OCI-LY3 (cell line): Measurements from ENCODE around the gene MPPED1.

Experiments
- EZH2phosphoT487 ChIP-seq: fragments of 200-600 bp; shearing (Covaris generic); IDR thresholded peaks from 2 replicates; pipeline ENCODE4 v1.6.1; 2018; ENCODE audit warnings: antibody characterized with exemption, mixed run types, low read depth
- TF ChIP-seq, protein P1 (sequence below): fragments of 200-600, 300-600 bp; sonication (generic); IDR thresholded peaks from 2 replicates; pipeline ENCODE4 v1.5.1; 2014; ENCODE audit warnings: antibody characterized with exemption, low read length, low read depth

DNA sequence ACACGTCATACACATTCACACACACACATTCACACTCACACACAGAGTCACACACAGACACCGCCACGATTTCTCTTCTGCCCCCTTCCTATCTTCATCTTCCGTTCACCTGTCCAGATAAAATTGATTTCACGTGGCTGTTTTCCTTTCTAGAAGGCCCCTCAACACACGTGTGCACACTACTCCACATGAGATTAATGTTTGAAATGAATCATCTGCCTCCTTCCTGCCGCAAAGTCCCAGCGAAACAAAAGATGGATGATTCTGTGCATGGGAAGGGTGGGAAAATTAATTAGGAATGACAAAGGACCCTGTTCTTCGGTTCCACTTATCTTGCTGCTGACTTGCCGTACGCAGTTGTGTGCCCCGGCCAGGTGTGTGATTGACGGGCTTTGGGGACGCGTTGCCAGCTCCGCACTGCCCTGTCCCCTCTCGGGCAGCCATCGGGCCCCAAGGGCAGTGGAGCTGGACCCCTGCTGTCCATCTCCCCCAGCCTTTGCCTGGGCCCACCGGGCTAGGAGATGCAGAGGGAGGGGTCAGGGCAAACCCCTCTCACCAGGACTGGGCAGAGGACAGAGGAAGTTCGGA lies 73.8 kb downstream of the MPPED1 start:
- TF ChIP-seq, protein P1, sequence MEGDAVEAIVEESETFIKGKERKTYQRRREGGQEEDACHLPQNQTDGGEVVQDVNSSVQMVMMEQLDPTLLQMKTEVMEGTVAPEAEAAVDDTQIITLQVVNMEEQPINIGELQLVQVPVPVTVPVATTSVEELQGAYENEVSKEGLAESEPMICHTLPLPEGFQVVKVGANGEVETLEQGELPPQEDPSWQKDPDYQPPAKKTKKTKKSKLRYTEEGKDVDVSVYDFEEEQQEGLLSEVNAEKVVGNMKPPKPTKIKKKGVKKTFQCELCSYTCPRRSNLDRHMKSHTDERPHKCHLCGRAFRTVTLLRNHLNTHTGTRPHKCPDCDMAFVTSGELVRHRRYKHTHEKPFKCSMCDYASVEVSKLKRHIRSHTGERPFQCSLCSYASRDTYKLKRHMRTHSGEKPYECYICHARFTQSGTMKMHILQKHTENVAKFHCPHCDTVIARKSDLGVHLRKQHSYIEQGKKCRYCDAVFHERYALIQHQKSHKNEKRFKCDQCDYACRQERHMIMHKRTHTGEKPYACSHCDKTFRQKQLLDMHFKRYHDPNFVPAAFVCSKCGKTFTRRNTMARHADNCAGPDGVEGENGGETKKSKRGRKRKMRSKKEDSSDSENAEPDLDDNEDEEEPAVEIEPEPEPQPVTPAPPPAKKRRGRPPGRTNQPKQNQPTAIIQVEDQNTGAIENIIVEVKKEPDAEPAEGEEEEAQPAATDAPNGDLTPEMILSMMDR: no peak
- TF ChIP-seq EZH2phosphoT487: no peak
